ENCODE results near the gene CDH4. TPM values are rescaled to one million over a fixed set of nuclear protein-coding genes. Genes with fewer than 3 reads are reported as not detected.

Gene CDH4
- total and polyA plus RNA-seq, 2 donors (not counting 1 experiment from before 2014, with no cell fraction given): not detected

GRCh38 chr20:61879694-61880093 is 627.6 kb downstream of the CDH4 start:
- CTCF ChIA-PET: no interaction called here
- no peak overlapping the region for H3K4me3 Mint-ChIP-seq
- TF ChIP-seq EZH2 (IDR thresholded peaks at IDR 0.05; ENCODE audit: borderline replicate concordance, insufficient read depth, low read depth, low read length, poor library complexity, severe bottlenecking) (no peak), CTCF (IDR thresholded peaks at IDR 0.05) (no peak)

GRCh38 chr20:61880706-61881105 is 628.6 kb downstream of the CDH4 start:
- intact Hi-C loops (cut with micrococcal nuclease): no loop called here
- no peak overlapping the region for H3K4me2 ChIP-seq (replicated peaks; ENCODE audit: low read depth, low read length, poor library complexity, severe bottlenecking)
- no peak overlapping the region for H2AFZ ChIP-seq (ENCODE audit: insufficient read depth, low read depth, low read length, poor library complexity, severe bottlenecking)
- H3K4me3 ChIP-seq (ENCODE audit: control extremely low read depth in 1 of 5, extremely low read depth in 1 of 5, insufficient read depth in 1 of 5, low read depth in 2 of 5, low read length in 4 of 5): no peak overlapping the region
- H3K9me3 ChIP-seq (ENCODE audit: control extremely low read depth in 1 of 3, control insufficient read depth in 2 of 3, insufficient read depth in 1 of 3, low read length in 2 of 3): peaks cover 0 to 20% (median 0%) of the 10 kb centered on the region in 3 donors
- H3K79me2 ChIP-seq (ENCODE audit: control insufficient read depth, insufficient read depth, low read length): no peaks in the 10 kb centered on the region
- WGBS (ENCODE audit: insufficient coverage): 91% methylated on average over 8 of the region's 8 CpGs
- no peaks in the 10 kb centered on the region for H3K4me1 ChIP-seq (ENCODE audit: control insufficient read depth in 2 of 2, insufficient read depth in 2 of 2, low read length in 2 of 2)
- H3K27me3 ChIP-seq (replicated peaks in 1 of 4; ENCODE audit: control extremely low read depth in 1 of 4, control insufficient read depth in 3 of 4, insufficient read depth in 4 of 4, low read length in 3 of 4): no peaks in the 10 kb centered on the region
- POLR2A ChIA-PET: no interaction called here
- ATAC-seq (ENCODE audit: low read depth): no peak
- TF ChIP-seq EZH2 (IDR thresholded peaks at IDR 0.05; ENCODE audit: borderline replicate concordance, insufficient read depth, low read depth, low read length, poor library complexity, severe bottlenecking) (no peak), CTCF (IDR thresholded peaks at IDR 0.05) (no peak)
- no peak overlapping the region for H3K27ac ChIP-seq (ENCODE audit: low read length in 2 of 2)
- Mint-ChIP-seq H3K4me3 (no peak overlapping the region), H3K4me1 (no peaks in the 10 kb centered on the region), H3K9me3 (ENCODE audit: insufficient read depth) (no peaks in the 10 kb centered on the region), H3K27me3 (peaks cover 3% of the 10 kb centered on the region), H3K27ac (no peak overlapping the region)
- CTCF ChIA-PET: no interaction called here
- H3K9ac ChIP-seq (ENCODE audit: low read length): no peak overlapping the region
- no peaks in the 10 kb centered on the region for H3K36me3 ChIP-seq (replicated peaks in 1 of 2; ENCODE audit: control extremely low read depth in 1 of 2, control insufficient read depth in 1 of 2, extremely low read depth in 1 of 2, insufficient read depth in 2 of 2, low read length in 1 of 2)
- H4K20me1 ChIP-seq (ENCODE audit: control insufficient read depth, insufficient read depth, low read length, poor library complexity, severe bottlenecking): no peaks in the 10 kb centered on the region
- no peak for DNase-seq

More at GRCh38 chr20:61879694-61880093, 627.6 kb downstream of the CDH4 start:
- POLR2A ChIA-PET: no interaction called here
- Histone ChIP-seq H2AFZ (ENCODE audit: insufficient read depth, low read depth, low read length, poor library complexity, severe bottlenecking) (no peak overlapping the region), H4K20me1 (ENCODE audit: control insufficient read depth, insufficient read depth, low read length, poor library complexity, severe bottlenecking) (no peaks in the 10 kb centered on the region), H3K4me3 (ENCODE audit: control extremely low read depth in 1 of 5, extremely low read depth in 1 of 5, insufficient read depth in 1 of 5, low read depth in 2 of 5, low read length in 4 of 5) (no peak overlapping the region), H3K27ac (ENCODE audit: low read length in 2 of 2) (no peak overlapping the region), H3K9me3 (ENCODE audit: control extremely low read depth in 1 of 3, control insufficient read depth in 2 of 3, insufficient read depth in 1 of 3, low read length in 2 of 3) (peaks cover 0 to 20% (median 0%) of the 10 kb centered on the region in 3 donors), H3K27me3 (replicated peaks in 1 of 4; ENCODE audit: control extremely low read depth in 1 of 4, control insufficient read depth in 3 of 4, insufficient read depth in 4 of 4, low read length in 3 of 4) (no peaks in the 10 kb centered on the region), H3K36me3 (replicated peaks in 1 of 2; ENCODE audit: control extremely low read depth in 1 of 2, control insufficient read depth in 1 of 2, extremely low read depth in 1 of 2, insufficient read depth in 2 of 2, low read length in 1 of 2) (no peaks in the 10 kb centered on the region), H3K79me2 (ENCODE audit: control insufficient read depth, insufficient read depth, low read length) (no peaks in the 10 kb centered on the region), H3K9ac (ENCODE audit: low read length) (no peak overlapping the region), H3K4me2 (replicated peaks; ENCODE audit: low read depth, low read length, poor library complexity, severe bottlenecking) (no peak overlapping the region), H3K4me1 (ENCODE audit: control insufficient read depth in 2 of 2, insufficient read depth in 2 of 2, low read length in 2 of 2) (no peaks in the 10 kb centered on the region)
- no peak for ATAC-seq (ENCODE audit: low read depth)
- Mint-ChIP-seq H3K27ac (no peak overlapping the region), H3K27me3 (no peaks in the 10 kb centered on the region), H3K4me1 (no peaks in the 10 kb centered on the region), H3K9me3 (ENCODE audit: insufficient read depth) (no peaks in the 10 kb centered on the region)
- WGBS (ENCODE audit: insufficient coverage): 96% methylated on average over 13 of the region's 19 CpGs
- DNase-seq: no peak
- intact Hi-C loops (cut with micrococcal nuclease): no loop called here

All from B cell (primary cell).